Esophagus squamous epithelium (tissue), 4 donors: ENCODE results near the gene ZNF862.

Experiments used
- CTCF ChIP-seq, 6 experiments: fragments of 450-650 bp in 4 of 6; fragments of 200-600 bp in 2 of 6; sonication (generic) in 2 of 6; IDR thresholded peaks; one replicate each; pipeline ENCODE4 v1.5.1; 2016 to 2019; ENCODE audit warnings: antibody characterized with exemption in 6 of 6, mild to moderate bottlenecking in 4 of 6, moderate library complexity in 4 of 6
- POLR2A ChIP-seq, 4 donors: fragments of 450-650 bp; IDR thresholded peaks; one replicate each; pipeline ENCODE4 v1.6.1; 2017; ENCODE audit warnings: antibody characterized with exemption in 4 of 4, mild to moderate bottlenecking in 4 of 4, moderate library complexity in 3 of 4

- TF ChIP-seq POLR2A (IDR thresholded peaks at IDR 0.05) (no peak), CTCF (IDR thresholded peaks at IDR 0.05) (no peak)
These were observed 36.4 kb upstream of the ZNF862 start for GRCh38 chr7:149801816-149802215.
